ENCODE measurements around the gene GPR32.

Gene GPR32

GRCh38 chr19:50784710-50785109 lies 14.4 kb downstream of the GPR32 start:
- no peak for DNase-seq

GRCh38 chr19:50785329-50785728 lies 15.1 kb downstream of the GPR32 start:
- DNase-seq, result no peak

- no peak for DNase-seq
Measured at GRCh38 chr19:50790396-50790795, 20.1 kb downstream of the GPR32 start, which contains the start of gene ACP4. ACP4 (plus strand) TSS chr19:50790415; CDS start chr19:50790415, 0 bp downstream.

- no peak for DNase-seq
Measured at GRCh38 chr19:50790922-50791467, 20.7 kb downstream of the GPR32 start.

- no peak for DNase-seq
Measured at GRCh38 chr19:50791594-50792271, 21.5 kb downstream of the GPR32 start.

- no peak for DNase-seq
Measured at GRCh38 chr19:50792272-50793250, 22.3 kb downstream of the GPR32 start.

GRCh38 chr19:50793558-50794065 lies 23.3 kb downstream of the GPR32 start:
- no peak for DNase-seq

GRCh38 chr19:50794074-50794875 lies 24.0 kb downstream of the GPR32 start:
- peak; percentile 56 for DNase-seq

- DNase-seq, result no peak
Measured at GRCh38 chr19:50794876-50795663, 24.8 kb downstream of the GPR32 start.

- no peak for DNase-seq
Measured at GRCh38 chr19:50795664-50796073, 25.4 kb downstream of the GPR32 start.

- no peak for DNase-seq
Measured at GRCh38 chr19:50796128-50796633, 25.9 kb downstream of the GPR32 start.

GRCh38 chr19:50796634-50797428 lies 26.6 kb downstream of the GPR32 start:
- DNase-seq, result no peak

- DNase-seq, result no peak
Measured at GRCh38 chr19:50797429-50797780, 27.1 kb downstream of the GPR32 start.

GRCh38 chr19:50797781-50798658 lies 27.8 kb downstream of the GPR32 start:
- DNase-seq, result no peak

- DNase-seq, result no peak
Measured at GRCh38 chr19:50798659-50799546, 28.6 kb downstream of the GPR32 start.

- no peak for DNase-seq
Measured at GRCh38 chr19:50799547-50799851, 29.2 kb downstream of the GPR32 start.

- no peak for DNase-seq
Measured at GRCh38 chr19:50801107-50801506, 30.8 kb downstream of the GPR32 start.

- peak; percentile 54 for DNase-seq
Measured at GRCh38 chr19:50803633-50804419, 33.6 kb downstream of the GPR32 start.
